HCT116 (cell line): ENCODE measurements around the gene CYREN. TPM values are rescaled to one million over a fixed set of nuclear protein-coding genes. Genes with fewer than 3 reads are reported as not detected.

Source experiments
- ATAC-seq: fragments of 200-7000 bp; cut with Tn5 transposase; 2 replicates; pipeline ENCODE4 v1.9.1; 2020; ENCODE audit warnings: mild to moderate bottlenecking, moderate library complexity
- BruUV-seq: library from RNA; stranded (reverse); fragments of 400-500 nt; replicated peaks from 2 replicates; lab custom pipeline; 2021; lab: Mats Ljungman, UMichigan
- CTCF ChIA-PET: fragments of 300-600 bp; sonication (Branson Sonifier 250); formaldehyde crosslinking; loops from one replicate; lab custom pipeline; 2021; ENCODE audit warnings: antibody characterized with exemption; lab: Charles Lee
- POLR2A ChIA-PET: fragments of 300-600, 350-600 bp; sonication (Branson Sonifier 250); formaldehyde crosslinking; loops from one replicate; lab custom pipeline; 2021; ENCODE audit warnings: antibody characterized with exemption; lab: Charles Lee
- RAD21 ChIA-PET, 2 experiments: fragments of 300-600 bp; sonication (Branson Sonifier 250); formaldehyde crosslinking; loops; one replicate each; lab custom pipeline; 2023; ENCODE audit warnings: low total read pairs in 2 of 2; ENCODE audit not compliant: uncharacterized antibody in 2 of 2, unreplicated experiment in 2 of 2, low non-redundant PET in 1 of 2; lab: Charles Lee
- DNase-seq: peaks from one replicate; pipeline ENCODE4 v3.0.0-alpha.2; 2010; ENCODE audit warnings: low read depth, low spot score
- H2AFZ ChIP-seq: fragments of 200-600 bp; shearing (Covaris generic), sonication (generic); 2 replicates; pipeline ENCODE4 v1.6.1; 2017; ENCODE audit warnings: low read depth, mixed run types, mixed read lengths, antibody characterized with exemption, low read length; ENCODE audit not compliant: poor library complexity, severe bottlenecking
- H3K27ac ChIP-seq: 2 replicates; pipeline ENCODE4 v1.5.1; 2012; ENCODE audit warnings: low read depth, low read length
- H3K27me3 ChIP-seq: fragments of 200-600 bp; sonication (generic); 2 replicates; pipeline ENCODE4 v1.6.1; 2016; ENCODE audit warnings: mixed run types, low read length, mixed read lengths; ENCODE audit not compliant: insufficient read depth
- H3K36me3 ChIP-seq, 2 experiments: fragments of 200-500 bp in 1 of 2; fragments of 200-600 bp in 1 of 2; sonication (Bioruptor generic) in 1 of 2; sonication (generic) in 1 of 2; 2 replicates each; pipeline versions ENCODE4 v1.5.1 to v1.6.1; 2014 to 2016; ENCODE audit warnings: low read length in 2 of 2, inconsistent platforms in 1 of 2, mixed read lengths in 1 of 2, mixed run types in 1 of 2; ENCODE audit not compliant: insufficient read depth in 2 of 2, control insufficient read depth in 1 of 2
- H3K4me1 ChIP-seq, 2 experiments: fragments of 200-600 bp in 1 of 2; sonication (generic) in 1 of 2; 2 replicates each; pipeline versions ENCODE4 v1.5.1 to v1.6.1; 2012 to 2017; ENCODE audit warnings: low read length in 2 of 2, inconsistent platforms in 1 of 2, mild to moderate bottlenecking in 1 of 2, mixed read lengths in 1 of 2, mixed run types in 1 of 2, moderate library complexity in 1 of 2; ENCODE audit not compliant: insufficient read depth in 2 of 2, control insufficient read depth in 1 of 2
- H3K4me2 ChIP-seq: fragments of 200-600 bp; sonication (generic); 2 replicates; pipeline ENCODE4 v1.6.1; 2017; ENCODE audit warnings: mixed run types, low read length, mixed read lengths
- H3K4me3 ChIP-seq, 2 experiments: fragments of 200-600 bp in 1 of 2; sonication (generic) in 1 of 2; replicated peaks in 1 of 2; 2 replicates each; pipeline ENCODE4 v1.5.1; 2011 to 2016; ENCODE audit warnings: low read length in 2 of 2, control low read depth in 1 of 2, low read depth in 1 of 2, mild to moderate bottlenecking in 1 of 2, mixed read lengths in 1 of 2, mixed run types in 1 of 2
- H3K79me2 ChIP-seq: fragments of 200-600 bp; sonication (generic); 2 replicates; pipeline ENCODE4 v1.6.1; 2017; ENCODE audit warnings: mild to moderate bottlenecking, mixed run types, low read length, moderate library complexity, mixed read lengths; ENCODE audit not compliant: insufficient read depth
- H3K9ac ChIP-seq: fragments of 200-600 bp; sonication (generic); 2 replicates; pipeline ENCODE4 v1.6.1; 2016; ENCODE audit warnings: low read length, mixed read lengths
- H3K9me2 ChIP-seq: fragments of 200-600 bp; sonication (generic), shearing (Covaris generic); 2 replicates; pipeline ENCODE4 v1.6.1; 2017; ENCODE audit warnings: mixed run types, mild to moderate bottlenecking, moderate library complexity; ENCODE audit not compliant: insufficient read depth
- H3K9me3 ChIP-seq, 2 experiments: fragments of 200-500 bp in 1 of 2; fragments of 200-600 bp in 1 of 2; sonication (Bioruptor generic) in 1 of 2; sonication (generic) in 1 of 2; 2 replicates each; pipeline ENCODE4 v1.6.1; 2014 to 2017; ENCODE audit warnings: low read length in 2 of 2, mixed read lengths in 2 of 2, inconsistent platforms in 1 of 2, low read depth in 1 of 2, mild to moderate bottlenecking in 1 of 2, mixed run types in 1 of 2, moderate library complexity in 1 of 2; ENCODE audit not compliant: control insufficient read depth in 1 of 2, insufficient read depth in 1 of 2
- H4K20me1 ChIP-seq: fragments of 200-600 bp; sonication (generic), shearing (Covaris generic); 2 replicates; pipeline ENCODE4 v1.6.1; 2017; ENCODE audit warnings: mixed run types, mild to moderate bottlenecking, moderate library complexity; ENCODE audit not compliant: insufficient read depth
- ATF3 ChIP-seq: IDR thresholded peaks from 2 replicates; pipeline ENCODE4 v1.6.1; 2012
- CBX3 ChIP-seq: IDR thresholded peaks from 2 replicates; pipeline ENCODE4 v1.6.1; 2012; ENCODE audit warnings: low read depth
- CEBPB ChIP-seq: IDR thresholded peaks from 2 replicates; pipeline ENCODE4 v1.6.1; 2012; ENCODE audit warnings: low read depth
- EGR1 ChIP-seq: IDR thresholded peaks from 2 replicates; pipeline ENCODE4 v1.6.1; 2012; ENCODE audit warnings: low read depth
- ELF1 ChIP-seq: IDR thresholded peaks from 2 replicates; pipeline ENCODE4 v1.6.1; 2012; ENCODE audit warnings: low read depth, borderline replicate concordance
- EZH2 ChIP-seq: fragments of 200-600 bp; sonication (generic); IDR thresholded peaks from 2 replicates; pipeline ENCODE4 v1.6.1; 2017; ENCODE audit warnings: antibody characterized with exemption, mixed run types
- JUND ChIP-seq: IDR thresholded peaks from 2 replicates; pipeline ENCODE4 v1.6.1; 2012
- MAX ChIP-seq: IDR thresholded peaks from 2 replicates; pipeline ENCODE4 v1.6.1; 2012
- POLR2AphosphoS5 ChIP-seq: IDR thresholded peaks from 2 replicates; pipeline ENCODE4 v1.6.1; 2011; ENCODE audit warnings: mild to moderate bottlenecking, low read depth, low read length, moderate library complexity
- RAD21 ChIP-seq: IDR thresholded peaks from 2 replicates; pipeline ENCODE4 v1.6.1; 2012; ENCODE audit warnings: low read depth, mild to moderate bottlenecking
- REST ChIP-seq: IDR thresholded peaks from 2 replicates; pipeline ENCODE4 v1.6.1; 2012; ENCODE audit warnings: low read depth
- SP1 ChIP-seq: IDR thresholded peaks from 2 replicates; pipeline ENCODE4 v1.6.1; 2012; ENCODE audit warnings: low read depth
- SRF ChIP-seq: IDR thresholded peaks from 2 replicates; pipeline ENCODE4 v1.6.1; 2012; ENCODE audit warnings: low read depth
- TCF7L2 ChIP-seq: IDR thresholded peaks from 2 replicates; pipeline ENCODE4 v1.7.0; 2011; ENCODE audit warnings: borderline replicate concordance, inconsistent platforms; ENCODE audit not compliant: insufficient read depth, insufficient read length; ENCODE audit errors: extremely low read depth
- YY1 ChIP-seq: IDR thresholded peaks from 2 replicates; pipeline ENCODE4 v1.6.1; 2011; ENCODE audit warnings: low read length, low read depth, moderate library complexity, mild to moderate bottlenecking; ENCODE audit not compliant: insufficient replicate concordance; ENCODE audit errors: extremely low read depth
- ZFX ChIP-seq: fragments of 450-650 bp; IDR thresholded peaks from 2 replicates; pipeline ENCODE4 v1.6.1; 2017
- ZNF274 ChIP-seq: fragments of 200-500 bp; sonication (Bioruptor generic); IDR thresholded peaks from 2 replicates; pipeline ENCODE4 v1.6.1; 2014; ENCODE audit warnings: mild to moderate bottlenecking, low read depth, low read length, inconsistent platforms
- intact Hi-C: fragments of 100-400 bp; cut with micrococcal nuclease; formaldehyde crosslinking; loops from 2 replicates; pipeline ENCODE4 v1.10.0; 2022
- total RNA-seq: library from RNA; stranded (reverse); gene quantifications from one replicate; pipeline ENCODE4 v1.2.1, GENCODE V29; 2021; ENCODE audit not compliant: unreplicated experiment

CYREN gene
- total RNA-seq, 1 experiment from 2014 or later: 54.5 TPM

GRCh38 chr7:135208102-135208793, 37.7 kb upstream of the CYREN start:
- no TSS peak for BruUV-seq
- intact Hi-C loops: no loop called here
- ChIA-PET POLR2A (no interaction called here), RAD21 (no interaction called here), CTCF (no interaction called here)
- no peaks in the 10 kb centered on the region for H3K27me3 ChIP-seq
- H4K20me1 ChIP-seq: no peaks in the 10 kb centered on the region
- no peak overlapping the region for H3K4me2 ChIP-seq
- H3K9me2 ChIP-seq: no peaks in the 10 kb centered on the region
- no peak for TF ChIP-seq ZFX
- TF ChIP-seq EGR1: no peak
- TF ChIP-seq CBX3: no peak
- no peak for TF ChIP-seq TCF7L2
- TF ChIP-seq RAD21: no peak
- no peak for TF ChIP-seq ATF3
- no peak for TF ChIP-seq EZH2
- TF ChIP-seq REST: no peak
- TF ChIP-seq JUND: no peak
- TF ChIP-seq ZNF274: no peak
- TF ChIP-seq SRF: no peak
- TF ChIP-seq POLR2AphosphoS5: no peak
- no peak for TF ChIP-seq YY1
- no peak for TF ChIP-seq SP1
- no peak for TF ChIP-seq CEBPB
- no peak for TF ChIP-seq MAX
- no peak for TF ChIP-seq ELF1
- H3K27ac ChIP-seq: no peak overlapping the region
- H3K79me2 ChIP-seq: no peaks in the 10 kb centered on the region
- no peak for DNase-seq
- H2AFZ ChIP-seq: no peak overlapping the region
- no peak overlapping the region for H3K9ac ChIP-seq
- H3K36me3 ChIP-seq: no peaks in the 10 kb centered on the region
- H3K4me1 ChIP-seq: peaks cover 5 to 7% of the 10 kb centered on the region in 2 experiments; a peak in 3 of 4 replicates
- ATAC-seq: no peak
- no peaks in the 10 kb centered on the region for H3K9me3 ChIP-seq
- H3K4me3 ChIP-seq: no peak overlapping the region
